Smooth muscle cell (in vitro differentiated cells): ENCODE data around the gene USH2A. TPM values are rescaled to one million over a fixed set of nuclear protein-coding genes. Genes with fewer than 3 reads are reported as not detected.

ENCODE experiments used
- DNase-seq: peaks from one replicate; lab custom pipeline; 2025; ENCODE audit not compliant: unreplicated experiment; lab: John Stamatoyannopoulos, UW
- H2AFZ ChIP-seq: fragments of 200-600 bp; sonication (generic); 2 replicates; pipeline ENCODE4 v1.6.0; 2016; ENCODE audit warnings: antibody characterized with exemption, low read depth, mild to moderate bottlenecking
- H3F3A ChIP-seq: fragments of 200-600 bp; sonication (generic); 2 replicates; pipeline ENCODE4 v1.6.0; 2017; ENCODE audit warnings: antibody characterized with exemption, low read depth
- H3K27ac ChIP-seq: fragments of 200-600 bp; sonication (generic); 2 replicates; pipeline ENCODE4 v1.5.1; 2016; ENCODE audit warnings: low read depth, mild to moderate bottlenecking
- H3K27me3 ChIP-seq: fragments of 200-600 bp; sonication (generic); 2 replicates; pipeline ENCODE4 v1.6.1; 2016; ENCODE audit warnings: low read depth, mild to moderate bottlenecking
- H3K36me3 ChIP-seq: fragments of 200-600 bp; sonication (generic); 2 replicates; pipeline ENCODE4 v1.5.1; 2016; ENCODE audit warnings: low read depth
- H3K4me1 ChIP-seq: fragments of 200-600 bp; sonication (generic); 2 replicates; pipeline ENCODE4 v1.5.1; 2016; ENCODE audit warnings: low read depth
- H3K4me2 ChIP-seq: fragments of 200-600 bp; sonication (generic); 2 replicates; pipeline ENCODE4 v1.6.0; 2016; ENCODE audit warnings: mild to moderate bottlenecking
- H3K4me3 ChIP-seq: fragments of 200-600 bp; sonication (generic); 2 replicates; pipeline ENCODE4 v1.5.1; 2016; ENCODE audit warnings: mild to moderate bottlenecking
- H3K79me2 ChIP-seq: fragments of 200-600 bp; sonication (generic); 2 replicates; pipeline ENCODE4 v1.6.0; 2016; ENCODE audit warnings: low read depth, mild to moderate bottlenecking
- H3K9ac ChIP-seq: fragments of 200-600 bp; sonication (generic); 2 replicates; pipeline ENCODE4 v1.6.0; 2016; ENCODE audit warnings: low read depth
- H3K9me3 ChIP-seq: fragments of 200-600 bp; sonication (generic); replicated peaks from 2 replicates; pipeline ENCODE4 v1.5.1; 2016; ENCODE audit warnings: low read depth
- H4K20me1 ChIP-seq: fragments of 200-600 bp; sonication (generic); 2 replicates; pipeline ENCODE4 v1.6.0; 2016; ENCODE audit warnings: low read depth
- CTCF ChIP-seq: fragments of 200-600 bp; sonication (generic); IDR thresholded peaks from 2 replicates; pipeline ENCODE4 v1.5.1; 2017; ENCODE audit warnings: borderline replicate concordance, mild to moderate bottlenecking, antibody characterized with exemption; ENCODE audit not compliant: insufficient read depth, poor library complexity, severe bottlenecking
- WGBS: methylation state at CpG from one replicate; pipeline ENCODE4 v1.1.7; 2016; ENCODE audit warnings: low lambda C conversion rate; 5-methylcytosine and 5-hydroxymethylcytosine counted together
- polyA plus RNA-seq: library from polyadenylated mRNA; unstranded; fragments of >200 nt; fragmentation: Nextera tagmentation; extraction: Ambion mirVana; gene quantifications from 2 replicates; pipeline ENCODE4 v1.2.1, GENCODE V29; 2016
- total RNA-seq: library from RNA; depleted of rRNA; stranded (reverse); fragments of >200 nt; gene quantifications from 2 replicates; pipeline ENCODE4 v1.2.3, GENCODE V29; 2014

Gene USH2A
- total and polyA plus RNA-seq, 2 experiments from 2014 or later: under 0.01 TPM; not detected in 1

GRCh38 chr1:216248628-216249027, 174.6 kb downstream of the USH2A start:
- Histone ChIP-seq H3K27ac (no peak overlapping the region), H3K79me2 (no peaks in the 10 kb centered on the region), H3K4me1 (no peaks in the 10 kb centered on the region), H3K9me3 (no peaks in the 10 kb centered on the region), H3K4me2 (no peak overlapping the region), H4K20me1 (no peaks in the 10 kb centered on the region), H3K36me3 (no peaks in the 10 kb centered on the region), H3K27me3 (no peaks in the 10 kb centered on the region), H3K4me3 (no peak overlapping the region), H3K9ac (no peak overlapping the region), H3F3A (no peaks in the 10 kb centered on the region), H2AFZ (no peak overlapping the region)
- DNase-seq: no peak
- no peak for TF ChIP-seq CTCF
- WGBS: 95% methylated on average over 3 of the region's 3 CpGs

GRCh38 chr1:216247937-216248336, 175.3 kb downstream of the USH2A start:
- H3K4me1 ChIP-seq: no peaks in the 10 kb centered on the region
- H4K20me1 ChIP-seq: no peaks in the 10 kb centered on the region
- H3K9me3 ChIP-seq: no peaks in the 10 kb centered on the region
- no peaks in the 10 kb centered on the region for H3K27me3 ChIP-seq
- H3K9ac ChIP-seq: no peak overlapping the region
- 78% methylated on average over 1 of the region's 1 CpG for WGBS
- H3K79me2 ChIP-seq: no peaks in the 10 kb centered on the region
- no peak overlapping the region for H2AFZ ChIP-seq
- DNase-seq: no peak
- no peaks in the 10 kb centered on the region for H3F3A ChIP-seq
- H3K4me2 ChIP-seq: no peak overlapping the region
- H3K4me3 ChIP-seq: no peak overlapping the region
- no peaks in the 10 kb centered on the region for H3K36me3 ChIP-seq
- no peak for TF ChIP-seq CTCF
- no peak overlapping the region for H3K27ac ChIP-seq

- H3K4me3 ChIP-seq: no peak overlapping the region
- no peak overlapping the region for H3K27ac ChIP-seq
- H3K4me1 ChIP-seq: no peaks in the 10 kb centered on the region
- H2AFZ ChIP-seq: no peak overlapping the region
- 70% methylated on average over 4 of the region's 4 CpGs for WGBS
- no peaks in the 10 kb centered on the region for H3F3A ChIP-seq
- H3K9ac ChIP-seq: no peak overlapping the region
- no peak for DNase-seq
- H3K4me2 ChIP-seq: no peak overlapping the region
- H3K36me3 ChIP-seq: no peaks in the 10 kb centered on the region
- no peaks in the 10 kb centered on the region for H3K27me3 ChIP-seq
- no peaks in the 10 kb centered on the region for H4K20me1 ChIP-seq
- no peak for TF ChIP-seq CTCF
- no peaks in the 10 kb centered on the region for H3K79me2 ChIP-seq
- no peaks in the 10 kb centered on the region for H3K9me3 ChIP-seq
Measured at GRCh38 chr1:216246577-216247203, 176.6 kb downstream of the USH2A start.

- no peaks in the 10 kb centered on the region for H3K79me2 ChIP-seq
- H3K9me3 ChIP-seq: no peaks in the 10 kb centered on the region
- TF ChIP-seq CTCF: no peak
- no peaks in the 10 kb centered on the region for H3K27me3 ChIP-seq
- no peaks in the 10 kb centered on the region for H3K36me3 ChIP-seq
- no peaks in the 10 kb centered on the region for H3F3A ChIP-seq
- no peak overlapping the region for H3K4me3 ChIP-seq
- H3K27ac ChIP-seq: no peak overlapping the region
- no peak overlapping the region for H3K4me2 ChIP-seq
- H2AFZ ChIP-seq: no peak overlapping the region
- H4K20me1 ChIP-seq: no peaks in the 10 kb centered on the region
- 80% methylated on average over 1 of the region's 1 CpG for WGBS
- H3K4me1 ChIP-seq: no peaks in the 10 kb centered on the region
- no peak overlapping the region for H3K9ac ChIP-seq
- DNase-seq: no peak
Measured at GRCh38 chr1:216238844-216239243, 184.4 kb downstream of the USH2A start.
